HepG2 (cell line): ENCODE measurements around the gene ASGR1. TPM values are rescaled to one million over a fixed set of nuclear protein-coding genes. Genes with fewer than 3 reads are reported as not detected.

Source experiments
- ATAC-seq: fragments of 200-7000 bp; cut with Tn5 transposase; 3 replicates; pipeline ENCODE4 v1.9.1; 2020; ENCODE audit warnings: mild to moderate bottlenecking, moderate library complexity
- BruUV-seq: library from RNA; stranded (reverse); fragments of 400-500 nt; replicated peaks from 2 replicates; lab custom pipeline; 2021; lab: Mats Ljungman, UMichigan
- CTCF ChIA-PET: fragments of 300-600 bp; formaldehyde crosslinking; extraction: SDS; loops from one replicate; lab custom pipeline; 2021; ENCODE audit warnings: low total read pairs, inconsistent platforms, low intra/inter-chr PET ratio; lab: Yijun Ruan, JAX
- POLR2A ChIA-PET: fragments of 350-600 bp; sonication (Branson Sonifier 250); formaldehyde crosslinking; loops from one replicate; lab custom pipeline; 2020; ENCODE audit warnings: antibody characterized with exemption, inconsistent platforms; lab: Yijun Ruan, JAX
- DNase-seq: peaks from one replicate; pipeline ENCODE4 v3.0.0-alpha.2; 2015; ENCODE audit warnings: low spot score
- FAIRE-seq: peaks from 3 replicates; lab custom pipeline; 2011; peaks lifted over from hg19 to GRCh38; lab: Jason Lieb, UNC
- H2AFZ ChIP-seq: one replicate; pipeline ENCODE4 v1.6.1; 2011; ENCODE audit warnings: low read length, inconsistent platforms
- H3K27ac ChIP-seq: fragments of 300-600 bp; 3 replicates; pipeline ENCODE4 v1.8.0; 2011; ENCODE audit warnings: mixed run types, mild to moderate bottlenecking, mixed read lengths, low read length, inconsistent platforms; ENCODE audit not compliant: insufficient read depth; ENCODE audit errors: extremely low read length
- H3K27me3 ChIP-seq, 2 experiments: fragments of 200-600 bp in 1 of 2; 2 replicates in 1 of 2; 3 replicates in 1 of 2; pipeline versions ENCODE4 v1.6.0 to v1.8.0; 2011; ENCODE audit warnings: low read length in 2 of 2, mild to moderate bottlenecking in 2 of 2, moderate library complexity in 2 of 2, inconsistent platforms in 1 of 2; ENCODE audit not compliant: insufficient read depth in 2 of 2, control insufficient read depth in 1 of 2
- H3K36me3 ChIP-seq, 2 experiments: fragments of 200-600 bp in 1 of 2; replicated peaks in 1 of 2; 2 replicates in 1 of 2; 3 replicates in 1 of 2; pipeline versions ENCODE4 v1.5.1 to v1.8.0; 2011; ENCODE audit warnings: low read length in 2 of 2, inconsistent platforms in 1 of 2; ENCODE audit not compliant: insufficient read depth in 2 of 2, control insufficient read depth in 1 of 2
- H3K4me1 ChIP-seq: 2 replicates; pipeline ENCODE4 v1.5.1; 2012; ENCODE audit warnings: low read length, inconsistent platforms; ENCODE audit not compliant: insufficient read depth
- H3K4me2 ChIP-seq: 2 replicates; pipeline ENCODE4 v1.6.0; 2011; ENCODE audit warnings: low read depth, low read length, inconsistent platforms
- H3K4me3 ChIP-seq, 3 experiments: fragments of 200-600 bp in 1 of 3; sonication (generic), shearing (Covaris generic) in 1 of 3; replicated peaks in 1 of 3; 2 replicates each; pipeline ENCODE4 v1.5.1; 2011 to 2016; ENCODE audit warnings: low read length in 3 of 3, inconsistent platforms in 2 of 3, low read depth in 2 of 3, mild to moderate bottlenecking in 2 of 3, control low read depth in 1 of 3, mixed read lengths in 1 of 3; ENCODE audit not compliant: insufficient read depth in 1 of 3
- H3K79me2 ChIP-seq: one replicate; pipeline ENCODE4 v1.6.1; 2011; ENCODE audit warnings: low read length, inconsistent platforms; ENCODE audit not compliant: insufficient read depth
- H3K9ac ChIP-seq: 2 replicates; pipeline ENCODE4 v1.6.0; 2011; ENCODE audit warnings: mild to moderate bottlenecking, low read depth, low read length, inconsistent platforms; ENCODE audit not compliant: insufficient read depth
- H3K9me3 ChIP-seq: 2 replicates; pipeline ENCODE4 v1.5.1; 2012; ENCODE audit warnings: mild to moderate bottlenecking, low read length
- H4K20me1 ChIP-seq: 2 replicates; pipeline ENCODE4 v1.6.0; 2011; ENCODE audit warnings: inconsistent platforms, mild to moderate bottlenecking, low read length, moderate library complexity; ENCODE audit not compliant: insufficient read depth
- DNMT1 ChIP-seq: sonication (generic); formaldehyde crosslinking; IDR thresholded peaks from 2 replicates; pipeline ENCODE4 v1.5.1; 2020; ENCODE audit warnings: mild to moderate bottlenecking, missing genetic modification reagents
- FOXK2 ChIP-seq: fragments of 450-650 bp; IDR thresholded peaks from 2 replicates; pipeline ENCODE4 v1.6.1; 2016
- HNF4G ChIP-seq, 2 experiments: sonication (generic) in 1 of 2; formaldehyde crosslinking in 1 of 2; IDR thresholded peaks; 2 replicates each; pipeline versions ENCODE4 v1.4.0 to v1.6.1; 2011 to 2020; ENCODE audit warnings: borderline replicate concordance in 2 of 2, low read depth in 2 of 2, mild to moderate bottlenecking in 2 of 2, low read length in 1 of 2, missing genetic modification reagents in 1 of 2, moderate library complexity in 1 of 2
- HNRNPL ChIP-seq: fragments of 200-400 bp; formaldehyde crosslinking; IDR thresholded peaks from 2 replicates; pipeline ENCODE4 v1.6.1; 2017; ENCODE audit warnings: mild to moderate bottlenecking, low read depth, low read length
- HOXA7 ChIP-seq: sonication (generic); formaldehyde crosslinking; IDR thresholded peaks from 2 replicates; pipeline ENCODE4 v1.8.1; 2022; ENCODE audit warnings: mild to moderate bottlenecking, missing genetic modification reagents, moderate library complexity
- IRX3 ChIP-seq: sonication (generic); formaldehyde crosslinking; IDR thresholded peaks from 2 replicates; pipeline ENCODE4 v1.8.1; 2023; ENCODE audit warnings: mild to moderate bottlenecking, low read depth, missing genetic modification reagents, borderline replicate concordance
- SMARCC2 ChIP-seq: fragments of 450-650 bp; IDR thresholded peaks from 2 replicates; pipeline ENCODE4 v1.6.1; 2017; ENCODE audit warnings: antibody characterized with exemption, mild to moderate bottlenecking
- SNAPC4 ChIP-seq: sonication (generic); formaldehyde crosslinking; IDR thresholded peaks from 2 replicates; pipeline ENCODE4 v1.4.0; 2020; ENCODE audit warnings: mild to moderate bottlenecking, missing genetic modification reagents
- ZNF326 ChIP-seq: sonication (generic); formaldehyde crosslinking; IDR thresholded peaks from 2 replicates; pipeline ENCODE4 v1.4.0; 2020; ENCODE audit warnings: missing genetic modification reagents, borderline replicate concordance
- ZNF501 ChIP-seq: sonication (generic); formaldehyde crosslinking; IDR thresholded peaks from 2 replicates; pipeline ENCODE4 v1.5.1; 2020; ENCODE audit warnings: mild to moderate bottlenecking, moderate library complexity, missing genetic modification reagents
- ZNF510 ChIP-seq: sonication (generic); formaldehyde crosslinking; IDR thresholded peaks from 2 replicates; pipeline ENCODE4 v1.4.0; 2020; ENCODE audit warnings: low read depth, mild to moderate bottlenecking, missing genetic modification reagents
- ZNF543 ChIP-seq: sonication (generic); formaldehyde crosslinking; IDR thresholded peaks from 2 replicates; pipeline ENCODE4 v1.4.0; 2020; ENCODE audit warnings: mild to moderate bottlenecking, missing genetic modification reagents
- ZNF574 ChIP-seq: sonication (generic); formaldehyde crosslinking; IDR thresholded peaks from 2 replicates; pipeline ENCODE4 v1.4.0; 2020; ENCODE audit warnings: missing genetic modification reagents
- ZNF841 ChIP-seq: sonication (generic); formaldehyde crosslinking; IDR thresholded peaks from 2 replicates; pipeline ENCODE4 v1.8.1; 2023; ENCODE audit warnings: missing genetic modification reagents, borderline replicate concordance
- WGBS: methylation state at CpG from one replicate; pipeline ENCODE4 v1.1.6; 2017; ENCODE audit warnings: low lambda C conversion rate; 5-methylcytosine and 5-hydroxymethylcytosine counted together
- in situ Hi-C: cut with HindIII; loops from 2 replicates; pipeline ENCODE4 v1.10.0; 2017; ENCODE audit warnings: low pct_unique_long_range_greater_than_20kb; ENCODE audit not compliant: extremely low pct_ligation_motif_present
- intact Hi-C: fragments of 100-400 bp; cut with micrococcal nuclease; formaldehyde crosslinking; loops from one replicate; pipeline ENCODE4 v1.10.0; 2022; ENCODE audit not compliant: unreplicated experiment
- polyA plus RNA-seq, 8 experiments: library from polyadenylated mRNA; depleted of rRNA in 3 of 8; stranded (reverse) in 7 of 8; unstranded in 1 of 8; fragments of >200 nt; fragmentation: Illumina TruSeq in 4 of 8; extraction: Trizol in 4 of 8; gene quantifications; 2 replicates each; pipeline versions ENCODE4 v1.2.1 to v1.2.3, GENCODE V29; 2011 to 2016; ENCODE audit warnings: low read depth in 4 of 8, missing spikeins in 1 of 8, mixed read lengths in 1 of 8; ENCODE audit not compliant: insufficient read depth in 1 of 8
- total RNA-seq, 5 experiments: library from RNA; depleted of rRNA; stranded (reverse); fragments of >200 nt; fragmentation: Illumina TruSeq; extraction: Trizol; gene quantifications; 2 replicates each; pipeline ENCODE4 v1.2.3, GENCODE V29; 2016; ENCODE audit warnings: low read depth in 1 of 5

Gene ASGR1
- total and polyA plus RNA-seq, 2 of the 13 experiments (the other 11 are each of a cell fraction or from before 2014, with no cell fraction given), result 353 to 796 TPM

GRCh38 chr17:7176107-7176840 lies 2.9 kb downstream of the ASGR1 start (continued):
- TF ChIP-seq HNF4G (IDR thresholded peaks at IDR 0.05; ENCODE audit: borderline replicate concordance, low read depth, low read length), result no peak
- no peak for TF ChIP-seq HNF4G (CRISPR knock-in tag; IDR thresholded peaks at IDR 0.05; ENCODE audit: borderline replicate concordance, low read depth)
- TF ChIP-seq DNMT1 (CRISPR knock-in tag), result no peak
- no peak for TF ChIP-seq ZNF510
- no peak for TF ChIP-seq SMARCC2

- Histone ChIP-seq H3K36me3 (peaks cover 17 to 40% of the 10 kb centered on the region in 2 experiments), H3K27ac (peak overlapping the region; percentile 60), H2AFZ (no peak overlapping the region), H3K4me3 (peak overlapping the region; percentile 43 to 93 (median 84); a peak in 4 of 6 replicates), H3K27me3 (no peaks in the 10 kb centered on the region; a peak in 1 of 5 replicates), H3K9me3 (no peaks in the 10 kb centered on the region), H3K79me2 (peaks cover 47% of the 10 kb centered on the region), H3K4me1 (peaks cover 56% of the 10 kb centered on the region), H3K4me2 (peak overlapping the region; percentile 92), H4K20me1 (peaks cover 39% of the 10 kb centered on the region), H3K9ac (peak overlapping the region; percentile 96)
- ATAC-seq (no peak), DNase-seq (no peak), FAIRE-seq (no peak)
- 94% methylated on average over 5 of the region's 5 CpGs for WGBS
- intact Hi-C loops, result loop anchor here (5.0 to 10.0 kb wide), 3 partner anchors 37 to 59 kb away; partner anchors contain the start of genes DVL2 and PHF23
- BruUV-seq, result no TSS peak
- POLR2A ChIA-PET, result no interaction called here
- CTCF ChIA-PET, result no interaction called here
- in situ Hi-C loops, result loop anchor here (5.0 kb wide), 1 partner anchor 42 kb away; the partner anchor contains the start of genes ACADVL and DLG4
- TF ChIP-seq HOXA7 (0 out of 2 replicates have a peak, but pooled peaks have one; percentile 22), ZNF841 (no peak), ZNF501 (no peak), ZNF574 (CRISPR knock-in tag) (no peak), ZNF543 (no peak), SNAPC4 (CRISPR knock-in tag) (no peak), HNRNPL (0 out of 2 replicates have a peak, but pooled peaks have one; percentile 40), FOXK2 (0 out of 2 replicates have a peak, but pooled peaks have one; percentile 12), IRX3 (CRISPR knock-in tag) (no peak), ZNF326 (CRISPR knock-in tag) (no peak)
Observed at GRCh38 chr17:7175330-7175733, 3.8 kb downstream of the ASGR1 start.
